GM15510 (cell line): ENCODE measurements around the gene CFAP161.

Experiments used
- POLR2A ChIP-seq: IDR thresholded peaks from 3 replicates; pipeline ENCODE4 v1.6.1; 2011; ENCODE audit warnings: borderline replicate concordance; ENCODE audit not compliant: insufficient read length; ENCODE audit errors: extremely low read depth

Gene CFAP161

DNA sequence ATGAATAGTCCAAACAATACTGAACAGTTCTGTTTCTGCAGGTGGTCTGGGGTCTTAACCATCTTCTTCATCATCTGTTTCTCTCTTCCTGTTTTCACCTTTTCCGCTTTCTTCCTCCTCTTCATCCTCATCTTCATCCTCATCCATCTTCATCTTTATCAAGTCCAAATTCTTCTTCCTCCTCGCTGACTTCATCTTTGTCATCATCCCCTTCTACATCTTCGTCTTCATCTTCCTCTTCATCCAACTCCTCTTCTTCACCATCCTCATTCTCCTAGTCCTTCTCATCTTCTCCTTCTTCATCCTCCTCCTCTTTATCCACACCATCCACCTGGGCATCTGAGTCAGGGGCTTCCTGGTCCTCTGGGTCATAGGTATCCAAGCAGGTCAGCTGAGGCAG lies 16.5 kb upstream of the CFAP161 start:
- TF ChIP-seq POLR2A, result no peak

DNA sequence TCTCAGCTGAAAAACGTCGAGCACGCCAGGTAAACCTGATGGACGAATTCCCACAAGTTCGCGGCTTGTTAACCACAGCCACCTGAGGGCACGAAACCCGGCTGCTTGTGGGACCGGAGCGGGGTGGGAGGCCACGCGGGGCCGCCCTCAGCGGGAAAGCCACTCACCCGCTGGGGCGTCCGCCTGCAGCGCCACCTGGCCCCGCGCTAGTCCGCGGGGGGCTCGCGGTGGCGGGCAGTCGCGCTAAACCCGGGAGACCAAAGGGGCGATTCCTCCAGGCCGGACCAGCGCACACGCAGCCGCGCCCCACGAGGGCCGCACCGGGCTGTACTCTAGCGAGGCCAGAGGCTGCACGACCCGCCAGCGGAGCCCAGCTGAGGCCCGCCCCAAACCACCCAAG lies 15.7 kb upstream of the CFAP161 start:
- no peak for TF ChIP-seq POLR2A

DNA sequence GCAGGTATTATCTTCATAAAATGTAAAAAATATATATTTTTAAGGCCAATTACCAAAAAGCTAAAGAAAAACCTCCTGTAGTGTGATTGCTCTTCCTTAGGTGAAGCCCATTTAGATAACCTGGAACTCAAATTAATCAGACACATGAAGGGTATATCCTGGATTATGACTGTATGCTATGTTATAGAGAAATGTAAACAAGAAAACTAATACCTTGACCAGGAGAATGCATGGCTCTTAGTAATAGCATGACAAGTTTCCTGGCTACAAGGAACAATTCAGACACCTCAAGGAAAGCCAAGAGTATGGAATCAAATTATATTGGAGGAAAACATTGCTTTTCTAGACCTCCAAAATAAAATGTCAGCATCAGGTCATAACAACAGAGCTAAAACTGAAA lies 14.0 kb upstream of the CFAP161 start:
- TF ChIP-seq POLR2A, result no peak

GRCh38 chr15:81126892-81127291 lies 7.2 kb upstream of the CFAP161 start:
- no peak for TF ChIP-seq POLR2A

DNA sequence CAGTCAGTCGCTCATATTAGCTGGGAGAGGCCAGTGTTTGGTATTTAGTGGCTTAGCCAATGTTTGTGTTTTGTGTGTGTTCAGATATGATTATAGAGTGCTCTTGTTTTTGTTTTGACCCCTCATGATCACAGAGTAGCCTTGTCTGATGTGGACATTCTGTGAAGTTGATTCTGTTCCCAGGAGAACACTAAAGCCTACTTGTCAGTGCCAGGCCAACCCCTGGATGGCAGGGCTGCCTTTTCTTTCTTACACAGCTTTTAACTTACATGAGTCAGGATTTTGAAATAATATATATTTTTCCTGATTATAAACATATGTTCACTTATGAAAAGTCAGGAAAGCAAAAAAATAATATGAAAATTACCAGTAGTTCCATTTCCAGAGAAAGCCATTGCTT lies 11.9 kb downstream of the CFAP161 start:
- TF ChIP-seq POLR2A, result no peak

DNA sequence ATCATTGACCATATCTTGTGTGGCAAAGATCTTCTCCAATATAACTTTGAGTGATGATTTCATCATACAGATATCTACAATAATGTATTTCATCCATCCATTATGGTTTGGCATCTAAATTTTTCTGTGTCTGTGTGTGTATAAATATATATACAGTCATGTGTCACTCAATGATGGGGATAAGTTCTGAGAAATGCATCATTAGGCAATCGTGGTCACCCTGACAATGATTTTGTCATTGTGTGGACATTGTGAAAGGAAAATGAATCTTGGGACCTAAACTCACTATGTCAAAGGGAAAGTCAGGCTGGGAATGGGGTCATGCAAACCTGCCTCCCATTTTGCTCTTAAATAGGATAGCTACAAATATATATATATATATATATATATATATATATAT lies 12.4 kb downstream of the CFAP161 start:
- no peak for TF ChIP-seq POLR2A

- no peak for TF ChIP-seq POLR2A
Measured at GRCh38 chr15:81151389-81151788, 17.3 kb downstream of the CFAP161 start.

DNA sequence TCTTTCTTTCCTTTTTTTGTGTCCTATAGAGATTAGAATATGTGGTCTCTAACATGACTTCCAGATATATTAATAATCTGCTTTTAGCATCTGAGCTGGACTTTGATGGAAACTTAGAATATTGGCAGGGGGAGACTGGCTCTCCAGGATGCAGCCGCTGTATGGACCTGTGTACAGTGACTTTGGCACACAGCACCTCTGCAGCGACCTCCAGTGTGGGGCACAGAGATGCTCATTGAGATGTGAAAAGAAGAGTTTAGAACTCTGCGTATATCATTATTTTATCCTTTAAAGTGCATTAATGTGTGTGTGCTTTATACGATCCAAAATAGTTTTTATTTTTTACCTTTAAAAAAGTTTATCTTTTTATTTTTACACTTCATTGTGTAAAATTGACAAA lies 18.3 kb downstream of the CFAP161 start:
- TF ChIP-seq POLR2A, result no peak

- TF ChIP-seq POLR2A, result no peak
Measured at GRCh38 chr15:81152799-81153198, 18.7 kb downstream of the CFAP161 start.

DNA sequence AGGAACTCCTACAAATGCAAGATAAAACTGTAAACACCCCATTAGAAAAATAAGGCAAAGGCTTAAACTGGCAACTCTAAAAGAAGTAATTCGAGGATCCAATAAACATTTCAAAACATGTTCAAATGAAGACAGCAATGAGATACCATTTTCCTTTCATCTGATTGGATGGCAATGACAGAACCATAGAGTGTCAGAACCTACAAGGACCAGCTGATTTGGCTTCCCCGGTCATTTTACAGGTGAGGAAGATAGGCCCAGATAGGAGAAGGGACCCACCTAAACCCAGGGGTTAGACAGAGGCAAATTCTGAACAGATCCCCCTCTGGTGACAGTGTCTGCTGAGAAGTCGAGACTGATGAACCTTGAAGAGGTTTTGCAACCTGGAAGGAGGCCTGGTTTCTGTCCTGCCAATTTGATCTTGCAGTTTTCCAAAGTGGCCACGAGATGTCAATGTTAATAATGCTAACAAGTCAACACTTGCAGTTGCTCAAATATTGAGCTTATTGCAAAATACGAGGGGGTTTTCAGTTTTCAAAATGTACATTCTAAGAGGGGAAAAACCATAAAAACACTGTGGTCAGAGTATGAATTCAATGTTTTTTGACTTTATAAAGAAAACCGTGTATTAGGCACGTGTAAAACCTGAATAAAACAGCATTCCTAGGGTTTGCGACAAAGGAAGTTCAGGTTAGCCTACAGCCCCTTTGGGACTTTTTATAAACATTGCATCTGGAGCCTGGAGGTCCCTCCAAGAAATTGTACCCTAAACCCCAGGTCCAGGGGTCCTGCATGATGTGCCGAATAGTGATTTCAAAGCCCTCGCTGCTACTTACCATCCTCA lies 21.5 kb downstream of the CFAP161 start:
- no peak for TF ChIP-seq POLR2A

DNA sequence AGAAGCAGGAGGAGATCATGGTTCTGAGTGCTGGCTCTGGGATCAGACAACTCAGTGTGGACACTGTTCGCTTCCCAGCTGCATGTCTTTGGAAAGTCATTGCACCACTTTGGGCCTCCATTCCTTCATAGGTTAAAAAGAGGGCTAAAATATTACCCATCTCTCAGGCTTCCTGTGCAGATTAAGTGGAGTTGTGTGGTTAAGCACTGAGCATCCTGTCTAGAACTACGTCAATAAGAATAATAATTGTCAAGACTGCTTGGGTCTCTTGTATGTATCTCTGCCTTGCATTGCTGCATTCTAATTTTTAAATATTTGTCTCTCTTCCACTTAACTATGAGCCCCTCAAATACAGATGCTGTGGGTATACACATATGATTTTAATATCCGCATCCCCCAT lies 22.3 kb downstream of the CFAP161 start:
- no peak for TF ChIP-seq POLR2A

GRCh38 chr15:81157195-81157938 lies 23.3 kb downstream of the CFAP161 start:
- no peak for TF ChIP-seq POLR2A

DNA sequence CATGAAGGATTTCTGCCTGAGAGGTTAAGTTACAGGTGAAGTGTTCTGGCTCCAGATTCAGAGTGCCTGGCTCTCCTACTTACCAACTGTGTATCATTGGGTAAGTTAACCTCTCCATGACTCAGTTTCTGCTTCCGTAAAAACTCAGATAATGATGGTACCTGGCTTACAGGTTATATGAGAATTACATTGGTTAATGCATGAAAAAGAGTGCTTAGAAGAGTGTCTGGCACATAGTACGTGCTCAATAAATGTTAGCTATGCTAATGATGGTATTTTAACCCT lies 23.8 kb downstream of the CFAP161 start:
- no peak for TF ChIP-seq POLR2A

GRCh38 chr15:81160312-81161159 lies 26.5 kb downstream of the CFAP161 start:
- TF ChIP-seq POLR2A, result no peak

GRCh38 chr15:81161160-81161673 lies 27.1 kb downstream of the CFAP161 start:
- TF ChIP-seq POLR2A, result no peak
